ENCODE measurements around the gene MBP.

MBP gene

DNA sequence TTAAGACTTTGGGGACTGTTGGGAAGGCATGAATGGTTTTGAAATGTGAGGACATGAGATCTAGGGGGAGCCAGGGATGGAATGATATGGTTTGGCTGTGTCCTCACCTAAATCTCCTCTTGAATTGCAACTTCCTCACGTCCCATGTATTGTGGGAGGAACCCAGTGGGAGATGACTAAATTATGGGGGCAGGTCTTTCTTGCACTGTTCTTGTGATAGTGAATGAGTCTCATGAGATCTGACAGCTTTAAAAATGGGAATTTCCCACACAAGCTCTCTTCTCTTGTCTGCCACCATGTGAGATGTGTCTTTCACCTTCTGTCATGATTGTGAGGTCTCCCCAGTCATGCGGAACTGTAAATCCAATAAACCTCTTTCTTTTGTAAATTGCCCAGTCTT lies 11.5 kb upstream of the MBP start:
- TF ChIP-seq CSDC2 (CRISPR knock-in tag; IDR thresholded peaks at IDR 0.05) (no peak), ISL1 (CRISPR knock-in tag; IDR thresholded peaks at IDR 0.05) (no peak)
- ATAC-seq, result no peak

DNA sequence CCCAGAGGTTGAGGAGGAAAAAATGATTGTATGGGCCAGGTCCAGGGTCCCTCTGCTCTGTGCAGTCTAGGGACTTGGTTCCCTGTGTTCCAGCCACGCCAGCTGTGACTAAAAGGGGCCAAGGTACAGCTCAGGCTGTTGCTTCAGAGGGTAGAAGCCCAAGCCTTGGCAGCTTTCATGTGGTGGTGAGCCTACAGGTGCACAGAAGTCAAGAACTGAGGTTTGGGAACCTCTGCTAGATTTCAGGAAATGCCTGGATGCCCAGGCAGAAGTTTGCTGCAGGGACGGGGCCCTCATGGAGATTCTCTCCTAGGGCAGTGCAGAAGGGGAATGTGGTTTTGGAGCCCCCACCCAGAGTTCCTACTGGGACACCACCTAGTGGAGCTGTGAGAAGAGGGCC lies 10.6 kb upstream of the MBP start:
- no peak for ATAC-seq

DNA sequence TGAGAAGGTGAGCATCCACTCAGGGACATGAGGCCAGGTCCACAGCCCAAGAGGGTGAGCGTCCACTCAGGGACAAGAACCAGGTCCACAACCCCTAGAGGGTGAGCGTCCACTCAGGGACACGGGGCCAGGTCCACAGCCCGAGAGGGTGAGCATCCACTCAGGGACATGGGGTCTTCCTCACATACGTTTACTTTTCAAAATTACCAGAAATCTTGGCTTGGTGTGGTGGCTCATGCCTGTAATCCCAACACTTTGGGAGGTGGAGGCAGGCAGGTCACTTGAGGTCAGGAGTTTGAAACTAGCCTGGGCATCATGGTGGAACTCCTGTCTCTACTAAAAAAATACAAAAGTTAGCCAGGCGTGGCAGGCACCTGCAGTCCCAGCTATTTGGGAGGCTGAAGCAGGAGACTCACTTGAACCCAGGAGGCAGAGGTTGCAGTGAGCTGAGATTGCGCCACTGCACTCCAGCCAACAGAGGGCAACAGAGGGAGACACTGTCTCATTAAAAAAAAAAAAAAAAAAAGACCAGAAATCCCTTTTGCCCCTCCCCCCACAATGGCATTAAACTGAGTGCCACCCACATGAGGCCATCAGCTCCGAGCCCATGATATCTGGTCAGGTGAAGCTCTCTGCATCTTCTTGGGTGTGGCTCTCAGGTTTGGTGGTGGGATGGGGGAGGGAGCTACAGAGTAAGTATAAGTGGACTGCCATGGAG lies 9.0 kb upstream of the MBP start:
- TF ChIP-seq ZNF8 (CRISPR knock-in tag; IDR thresholded peaks at IDR 0.05) (no peak), GLIS3 (CRISPR knock-in tag; IDR thresholded peaks at IDR 0.05) (no peak), ISL1 (CRISPR knock-in tag; IDR thresholded peaks at IDR 0.05) (no peak), RARB (CRISPR knock-in tag; IDR thresholded peaks at IDR 0.05) (no peak), TOX (CRISPR knock-in tag; IDR thresholded peaks at IDR 0.05; ENCODE audit: borderline replicate concordance) (no peak), TCF4 (CRISPR knock-in tag; IDR thresholded peaks at IDR 0.05; ENCODE audit: borderline replicate concordance) (no peak)
- TF ChIP-seq, protein P1, sequence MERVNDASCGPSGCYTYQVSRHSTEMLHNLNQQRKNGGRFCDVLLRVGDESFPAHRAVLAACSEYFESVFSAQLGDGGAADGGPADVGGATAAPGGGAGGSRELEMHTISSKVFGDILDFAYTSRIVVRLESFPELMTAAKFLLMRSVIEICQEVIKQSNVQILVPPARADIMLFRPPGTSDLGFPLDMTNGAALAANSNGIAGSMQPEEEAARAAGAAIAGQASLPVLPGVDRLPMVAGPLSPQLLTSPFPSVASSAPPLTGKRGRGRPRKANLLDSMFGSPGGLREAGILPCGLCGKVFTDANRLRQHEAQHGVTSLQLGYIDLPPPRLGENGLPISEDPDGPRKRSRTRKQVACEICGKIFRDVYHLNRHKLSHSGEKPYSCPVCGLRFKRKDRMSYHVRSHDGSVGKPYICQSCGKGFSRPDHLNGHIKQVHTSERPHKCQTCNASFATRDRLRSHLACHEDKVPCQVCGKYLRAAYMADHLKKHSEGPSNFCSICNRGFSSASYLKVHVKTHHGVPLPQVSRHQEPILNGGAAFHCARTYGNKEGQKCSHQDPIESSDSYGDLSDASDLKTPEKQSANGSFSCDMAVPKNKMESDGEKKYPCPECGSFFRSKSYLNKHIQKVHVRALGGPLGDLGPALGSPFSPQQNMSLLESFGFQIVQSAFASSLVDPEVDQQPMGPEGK (CRISPR knock-in tag; IDR thresholded peaks at IDR 0.05; ENCODE audit: borderline replicate concordance), result no peak
- ATAC-seq, result no peak

More for the DNA sequence above, 10.6 kb upstream of the MBP start:
- TF ChIP-seq GLIS3 (CRISPR knock-in tag; IDR thresholded peaks at IDR 0.05) (no peak), ZC3H10 (CRISPR knock-in tag; IDR thresholded peaks at IDR 0.05) (no peak), TOX (CRISPR knock-in tag; IDR thresholded peaks at IDR 0.05; ENCODE audit: borderline replicate concordance) (no peak), PPARA (CRISPR knock-in tag; IDR thresholded peaks at IDR 0.05; ENCODE audit: borderline replicate concordance) (no peak), ESRRG (CRISPR knock-in tag; IDR thresholded peaks at IDR 0.05) (no peak), ARNTL (CRISPR knock-in tag; IDR thresholded peaks at IDR 0.05; ENCODE audit: borderline replicate concordance, low read depth) (no peak), POU6F1 (CRISPR knock-in tag; IDR thresholded peaks at IDR 0.05; ENCODE audit: borderline replicate concordance, low read depth) (no peak), CREB5 (CRISPR knock-in tag; IDR thresholded peaks at IDR 0.05; ENCODE audit: low read depth) (no peak), RARB (CRISPR knock-in tag; IDR thresholded peaks at IDR 0.05) (no peak), SNAI2 (CRISPR knock-in tag; IDR thresholded peaks at IDR 0.05) (no peak), ISL1 (CRISPR knock-in tag; IDR thresholded peaks at IDR 0.05) (no peak), OSR1 (CRISPR knock-in tag; IDR thresholded peaks at IDR 0.05) (no peak), CSRNP3 (CRISPR knock-in tag; IDR thresholded peaks at IDR 0.05) (no peak), ZNF70 (CRISPR knock-in tag; IDR thresholded peaks at IDR 0.05) (no peak), ZFP30 (CRISPR knock-in tag; IDR thresholded peaks at IDR 0.05) (no peak)
- TF ChIP-seq, protein P1 (CRISPR knock-in tag; IDR thresholded peaks at IDR 0.05; ENCODE audit: borderline replicate concordance), result no peak

GRCh38 chr18:77140439-77141109 lies 8.0 kb upstream of the MBP start:
- ATAC-seq, result no peak
- TF ChIP-seq PPARA (CRISPR knock-in tag; IDR thresholded peaks at IDR 0.05; ENCODE audit: borderline replicate concordance) (no peak), TSHZ2 (CRISPR knock-in tag; IDR thresholded peaks at IDR 0.05) (no peak), TOX (CRISPR knock-in tag; IDR thresholded peaks at IDR 0.05; ENCODE audit: borderline replicate concordance) (no peak), SNAI2 (CRISPR knock-in tag; IDR thresholded peaks at IDR 0.05) (no peak), ARNTL (CRISPR knock-in tag; IDR thresholded peaks at IDR 0.05; ENCODE audit: borderline replicate concordance, low read depth) (no peak), ZNF8 (CRISPR knock-in tag; IDR thresholded peaks at IDR 0.05) (no peak), OSR1 (CRISPR knock-in tag; IDR thresholded peaks at IDR 0.05) (no peak), RARB (CRISPR knock-in tag; IDR thresholded peaks at IDR 0.05) (no peak), POU6F1 (CRISPR knock-in tag; IDR thresholded peaks at IDR 0.05; ENCODE audit: borderline replicate concordance, low read depth) (no peak), ZFP30 (CRISPR knock-in tag; IDR thresholded peaks at IDR 0.05) (no peak), ZFP3 (CRISPR knock-in tag; IDR thresholded peaks at IDR 0.05) (no peak), TCF4 (CRISPR knock-in tag; IDR thresholded peaks at IDR 0.05; ENCODE audit: borderline replicate concordance) (no peak)

All from SK-N-SH treated with all-trans-retinoic acid at 6 μM for 48 hours (cell line).